HepG2 (cell line): ENCODE data around the gene ANXA2. TPM values are rescaled to one million over a fixed set of nuclear protein-coding genes. Genes with fewer than 3 reads are reported as not detected.

Experiments used
- ESRRA ChIP-seq: sonication (generic); formaldehyde crosslinking; IDR thresholded peaks from 2 replicates; pipeline ENCODE4 v1.5.1; 2020; ENCODE audit warnings: mild to moderate bottlenecking, low read depth, missing genetic modification reagents
- GATAD2A ChIP-seq: IDR thresholded peaks from 2 replicates; pipeline ENCODE4 v1.6.1; 2016
- GPN1 ChIP-seq: sonication (generic); formaldehyde crosslinking; IDR thresholded peaks from 2 replicates; pipeline ENCODE4 v1.5.1; 2020; ENCODE audit warnings: missing genetic modification reagents, borderline replicate concordance
- HINFP ChIP-seq: sonication (generic); formaldehyde crosslinking; IDR thresholded peaks from 2 replicates; pipeline ENCODE4 v1.4.0; 2020; ENCODE audit warnings: low read depth, mild to moderate bottlenecking, missing genetic modification reagents
- IRF2 ChIP-seq: IDR thresholded peaks from 2 replicates; pipeline ENCODE4 v1.6.1; 2018; ENCODE audit warnings: missing genetic modification reagents, missing compliant biosample characterization
- JUNB ChIP-seq: sonication (generic); formaldehyde crosslinking; IDR thresholded peaks from 2 replicates; pipeline ENCODE4 v1.8.0; 2022; ENCODE audit warnings: missing genetic modification reagents, mild to moderate bottlenecking, borderline replicate concordance
- NFE2 ChIP-seq: sonication (generic); formaldehyde crosslinking; IDR thresholded peaks from 2 replicates; pipeline ENCODE4 v1.4.0; 2020; ENCODE audit warnings: missing genetic modification reagents
- PHF8 ChIP-seq: sonication (generic); formaldehyde crosslinking; IDR thresholded peaks from 2 replicates; pipeline ENCODE4 v1.5.0; 2020; ENCODE audit warnings: missing genetic modification reagents
- SP140L ChIP-seq: sonication (generic); formaldehyde crosslinking; IDR thresholded peaks from 2 replicates; pipeline ENCODE4 v1.4.0; 2020; ENCODE audit warnings: missing genetic modification reagents, borderline replicate concordance
- SRSF9 ChIP-seq: fragments of 200-400 bp; formaldehyde crosslinking; IDR thresholded peaks from 2 replicates; pipeline ENCODE4 v1.6.1; 2018; ENCODE audit warnings: borderline replicate concordance, mild to moderate bottlenecking, low read depth, low read length; ENCODE audit not compliant: insufficient read depth, poor library complexity, severe bottlenecking
- ZBTB40 ChIP-seq, 2 experiments: fragments of 450-650 bp in 1 of 2; sonication (generic) in 1 of 2; formaldehyde crosslinking in 1 of 2; IDR thresholded peaks; 2 replicates each; pipeline versions ENCODE4 v1.6.1 to v1.8.0; 2016 to 2022; ENCODE audit warnings: antibody characterized with exemption in 1 of 2, mild to moderate bottlenecking in 1 of 2, missing genetic modification reagents in 1 of 2
- ZBTB42 ChIP-seq: sonication (generic); formaldehyde crosslinking; IDR thresholded peaks from 2 replicates; pipeline ENCODE4 v1.5.0; 2020; ENCODE audit warnings: mild to moderate bottlenecking, missing genetic modification reagents
- ZNF431 ChIP-seq: sonication (generic); formaldehyde crosslinking; IDR thresholded peaks from 2 replicates; pipeline ENCODE4 v1.9.0; 2022; ENCODE audit warnings: missing genetic modification reagents, low read depth, mild to moderate bottlenecking, borderline replicate concordance
- ZNF615 ChIP-seq: sonication (generic); formaldehyde crosslinking; IDR thresholded peaks from 2 replicates; pipeline ENCODE4 v1.5.0; 2020; ENCODE audit warnings: mild to moderate bottlenecking, missing genetic modification reagents, borderline replicate concordance
- ZNF678 ChIP-seq: sonication (generic); formaldehyde crosslinking; IDR thresholded peaks from 2 replicates; pipeline ENCODE4 v1.4.0; 2020; ENCODE audit warnings: mild to moderate bottlenecking, missing genetic modification reagents
- ZNF780A ChIP-seq: sonication (generic); formaldehyde crosslinking; IDR thresholded peaks from 2 replicates; pipeline ENCODE4 v1.8.0; 2022; ENCODE audit warnings: mild to moderate bottlenecking, missing genetic modification reagents, moderate library complexity
- ZNF883 ChIP-seq: sonication (generic); formaldehyde crosslinking; IDR thresholded peaks from 2 replicates; pipeline ENCODE4 v1.5.1; 2020; ENCODE audit warnings: mild to moderate bottlenecking, missing genetic modification reagents; ENCODE audit errors: not compliant biosample characterization
- polyA plus RNA-seq, 8 experiments: library from polyadenylated mRNA; depleted of rRNA in 3 of 8; stranded (reverse) in 7 of 8; unstranded in 1 of 8; fragments of >200 nt; fragmentation: Illumina TruSeq in 4 of 8; extraction: Trizol in 4 of 8; gene quantifications; 2 replicates each; pipeline versions ENCODE4 v1.2.1 to v1.2.3, GENCODE V29; 2011 to 2016; ENCODE audit warnings: low read depth in 4 of 8, missing spikeins in 1 of 8, mixed read lengths in 1 of 8; ENCODE audit not compliant: insufficient read depth in 1 of 8
- total RNA-seq, 5 experiments: library from RNA; depleted of rRNA; stranded (reverse); fragments of >200 nt; fragmentation: Illumina TruSeq; extraction: Trizol; gene quantifications; 2 replicates each; pipeline ENCODE4 v1.2.3, GENCODE V29; 2016; ENCODE audit warnings: low read depth in 1 of 5

Gene ANXA2
- total and polyA plus RNA-seq, 2 of the 13 experiments (the other 11 are each of a cell fraction or from before 2014, with no cell fraction given) = 196 to 613 TPM

GRCh38 chr15:60371175-60372051, 26.4 kb downstream of the ANXA2 start (continued):
- TF ChIP-seq ZBTB40 (IDR thresholded peaks at IDR 0.05) (no peak), ZBTB40 (CRISPR knock-in tag; IDR thresholded peaks at IDR 0.05) (no peak), SP140L (CRISPR knock-in tag) (no peak), SRSF9 (no peak), ZNF883 (CRISPR knock-in tag) (no peak), ZNF780A (CRISPR knock-in tag) (no peak), GATAD2A (0 out of 2 replicates have a peak, but pooled peaks have one; percentile 23), ZNF431 (CRISPR knock-in tag) (no peak), ZNF678 (CRISPR knock-in tag) (no peak), ZBTB42 (CRISPR knock-in tag) (no peak), NFE2 (CRISPR knock-in tag) (peak; percentile 57; the same call in 1 of the 2 replicates), IRF2 (CRISPR knock-in tag) (no peak), ZNF615 (CRISPR knock-in tag) (no peak), PHF8 (CRISPR knock-in tag) (no peak), GPN1 (CRISPR knock-in tag) (no peak), ESRRA (no peak), HINFP (CRISPR knock-in tag) (no peak), JUNB (CRISPR knock-in tag) (no peak)
